IMR-90 (cell line): Measurements from ENCODE around the gene OR2T4. TPM values are rescaled to one million over a fixed set of nuclear protein-coding genes. Genes with fewer than 3 reads are reported as not detected.

Source experiments
- ATAC-seq: fragments of 200-7000 bp; cut with Tn5 transposase; 2 replicates; pipeline ENCODE4 v1.9.1; 2020; ENCODE audit warnings: low read depth, mild to moderate bottlenecking, moderate library complexity
- BruUV-seq: library from RNA; stranded (reverse); fragments of 400-500 nt; replicated peaks from 2 replicates; lab custom pipeline; 2021; lab: Mats Ljungman, UMichigan
- CTCF ChIA-PET: fragments of 300-600 bp; formaldehyde crosslinking; extraction: SDS; loops from one replicate; lab custom pipeline; 2021; ENCODE audit warnings: antibody characterized with exemption; lab: Yijun Ruan, JAX
- POLR2A ChIA-PET: fragments of 300-600 bp; sonication (Branson Sonifier 250); formaldehyde crosslinking; loops from one replicate; lab custom pipeline; 2022; ENCODE audit warnings: antibody characterized with exemption; ENCODE audit not compliant: unreplicated experiment; lab: Charles Lee
- DNase-seq: peaks from one replicate; pipeline ENCODE4 v3.0.0; 2013
- H2AFZ ChIP-seq: replicated peaks from 2 replicates; pipeline ENCODE3; 2013; ENCODE audit warnings: low read length, mild to moderate bottlenecking; ENCODE audit not compliant: poor library complexity
- H2AK5ac ChIP-seq: 2 replicates; pipeline ENCODE4 v1.6.1; 2013; ENCODE audit warnings: low read depth, low read length, inconsistent platforms
- H2AK9ac ChIP-seq: replicated peaks from 2 replicates; pipeline ENCODE3; 2013; ENCODE audit warnings: mild to moderate bottlenecking, low read depth, low read length, moderate library complexity; ENCODE audit not compliant: poor library complexity
- H2BK120ac ChIP-seq: 2 replicates; pipeline ENCODE4 v1.6.1; 2013; ENCODE audit warnings: low read depth, low read length, inconsistent platforms
- H2BK15ac ChIP-seq: 3 replicates; pipeline ENCODE4 v1.6.1; 2013; ENCODE audit warnings: low read depth, low read length, inconsistent platforms
- H2BK20ac ChIP-seq: 2 replicates; pipeline ENCODE4 v1.6.1; 2013; ENCODE audit warnings: low read depth, mild to moderate bottlenecking, inconsistent platforms, low read length, moderate library complexity
- H2BK5ac ChIP-seq: 2 replicates; pipeline ENCODE4 v1.6.1; 2013; ENCODE audit warnings: mild to moderate bottlenecking, low read depth, low read length, inconsistent platforms; ENCODE audit not compliant: poor library complexity, severe bottlenecking
- H3K14ac ChIP-seq: replicated peaks from 2 replicates; pipeline ENCODE4 v1.6.1; 2013; ENCODE audit warnings: low read depth, low read length, inconsistent platforms
- H3K18ac ChIP-seq: 2 replicates; pipeline ENCODE4 v1.6.1; 2013; ENCODE audit warnings: low read depth, low read length, control low read depth
- H3K23ac ChIP-seq: 2 replicates; pipeline ENCODE4 v1.6.1; 2013; ENCODE audit warnings: low read depth, low read length, inconsistent platforms
- H3K27ac ChIP-seq: 2 replicates; pipeline ENCODE4 v1.5.1; 2013; ENCODE audit warnings: mild to moderate bottlenecking, control low read depth, low read length; ENCODE audit not compliant: insufficient read depth
- H3K27me3 ChIP-seq: 2 replicates; pipeline ENCODE4 v1.6.1; 2013; ENCODE audit warnings: low read length; ENCODE audit not compliant: control insufficient read depth, insufficient read depth
- H3K36me3 ChIP-seq: 2 replicates; pipeline ENCODE4 v1.6.1; 2013; ENCODE audit warnings: low read length, mixed read lengths; ENCODE audit not compliant: control insufficient read depth, insufficient read depth
- H3K4ac ChIP-seq: 2 replicates; pipeline ENCODE4 v1.6.1; 2013; ENCODE audit warnings: low read depth, low read length, inconsistent platforms
- H3K4me1 ChIP-seq: 2 replicates; pipeline ENCODE4 v1.6.1; 2013; ENCODE audit warnings: low read length, mixed read lengths; ENCODE audit not compliant: control insufficient read depth, insufficient read depth
- H3K4me2 ChIP-seq: 2 replicates; pipeline ENCODE4 v1.6.1; 2013; ENCODE audit warnings: low read depth, mild to moderate bottlenecking, control low read depth, low read length, moderate library complexity
- H3K4me3 ChIP-seq: 2 replicates; pipeline ENCODE4 v1.5.1; 2013; ENCODE audit warnings: low read depth, mild to moderate bottlenecking, control low read depth, low read length, moderate library complexity; ENCODE audit not compliant: insufficient read depth
- H3K56ac ChIP-seq: 2 replicates; pipeline ENCODE4 v1.6.1; 2013; ENCODE audit warnings: low read length, inconsistent platforms; ENCODE audit not compliant: insufficient read depth; ENCODE audit errors: extremely low read depth
- H3K79me1 ChIP-seq, 2 experiments: 2 replicates each; pipeline ENCODE4 v1.6.1; 2013; ENCODE audit warnings: low read length in 2 of 2, inconsistent platforms in 1 of 2, low read depth in 1 of 2
- H3K9ac ChIP-seq: 2 replicates; pipeline ENCODE4 v1.6.1; 2013; ENCODE audit warnings: low read depth, low read length, control low read depth
- H3K9me1 ChIP-seq: 2 replicates; pipeline ENCODE4 v1.6.1; 2013; ENCODE audit warnings: low read length, inconsistent platforms; ENCODE audit not compliant: insufficient read depth
- H3K9me3 ChIP-seq: 2 replicates; pipeline ENCODE4 v1.6.1; 2013; ENCODE audit warnings: low read length; ENCODE audit not compliant: control insufficient read depth, insufficient read depth
- H4K20me1 ChIP-seq: 2 replicates; pipeline ENCODE4 v1.6.1; 2013; ENCODE audit warnings: low read length, inconsistent platforms; ENCODE audit not compliant: insufficient read depth
- H4K5ac ChIP-seq: 2 replicates; pipeline ENCODE4 v1.6.1; 2013; ENCODE audit warnings: mild to moderate bottlenecking, low read depth, low read length, control low read depth
- H4K8ac ChIP-seq, 2 experiments: 2 replicates each; pipeline ENCODE4 v1.6.1; 2013; ENCODE audit warnings: low read depth in 2 of 2, low read length in 2 of 2, control low read depth in 1 of 2, inconsistent platforms in 1 of 2
- H4K91ac ChIP-seq: 2 replicates; pipeline ENCODE4 v1.6.1; 2013; ENCODE audit warnings: low read depth, low read length, inconsistent platforms; ENCODE audit not compliant: insufficient read depth
- CEBPB ChIP-seq: IDR thresholded peaks from 2 replicates; pipeline ENCODE4 v1.6.1; 2012; ENCODE audit warnings: low read depth, low read length, improper control_type of control experiment
- CHD1 ChIP-seq: IDR thresholded peaks from 2 replicates; pipeline ENCODE4 v1.6.1; 2012; ENCODE audit warnings: low read depth, low read length, improper control_type of control experiment
- MXI1 ChIP-seq: IDR thresholded peaks from 2 replicates; pipeline ENCODE4 v1.6.1; 2012; ENCODE audit warnings: low read depth, mild to moderate bottlenecking, low read length, moderate library complexity, borderline replicate concordance
- NFE2L2 ChIP-seq: fragments of 150-350 bp; IDR thresholded peaks from 2 replicates; pipeline ENCODE4 v1.6.1; 2016; ENCODE audit warnings: low read depth, mild to moderate bottlenecking, low read length
- RAD21 ChIP-seq: IDR thresholded peaks from 2 replicates; pipeline ENCODE4 v1.6.1; 2012; ENCODE audit warnings: low read length, improper control_type of control experiment
- RCOR1 ChIP-seq: IDR thresholded peaks from 2 replicates; pipeline ENCODE4 v1.6.1; 2012; ENCODE audit warnings: mild to moderate bottlenecking, low read length, improper control_type of control experiment; ENCODE audit not compliant: insufficient replicate concordance
- SMC3 ChIP-seq: fragments of 150-350 bp; IDR thresholded peaks from 2 replicates; pipeline ENCODE4 v1.6.1; 2016; ENCODE audit warnings: low read depth, mild to moderate bottlenecking, antibody characterized with exemption, low read length, moderate library complexity
- WGBS, 2 experiments: methylation state at CpG; one replicate each; pipeline versions ENCODE4 v1.1.5 to v1.1.7; 2013; ENCODE audit warnings: missing lambda C conversion rate in 2 of 2; ENCODE audit not compliant: insufficient read length in 1 of 2; ENCODE audit errors: extremely low coverage in 2 of 2; 5-methylcytosine and 5-hydroxymethylcytosine counted together
- dilution Hi-C: fragments of 300-500 bp; cut with HindIII; formaldehyde crosslinking; loops from one replicate; pipeline ENCODE4 v1.14.3; 2018; ENCODE audit warnings: low sequenced_read_pairs; ENCODE audit not compliant: unreplicated experiment
- in situ Hi-C: fragments of 300-500 bp; cut with MboI; formaldehyde crosslinking; loops from 3 replicates; pipeline ENCODE4 v1.14.3; 2019; ENCODE audit warnings: low sequenced_read_pairs, inconsistent platforms, mixed read lengths
- intact Hi-C: fragments of 100-400 bp; cut with micrococcal nuclease; formaldehyde crosslinking; loops from 2 replicates; pipeline ENCODE4 v1.10.0; 2022
- polyA plus RNA-seq, 3 experiments: library from polyadenylated mRNA; depleted of rRNA; stranded (reverse); fragments of >200 nt; gene quantifications; 2 replicates each; pipeline ENCODE4 v1.2.3, GENCODE V29; 2012; ENCODE audit warnings: low replicate concordance in 1 of 3
- total RNA-seq: library from RNA; depleted of rRNA; stranded (reverse); fragments of >200 nt; gene quantifications from 2 replicates; pipeline ENCODE4 v1.2.3, GENCODE V29; 2012
- TF ChIP-seq, protein P1 (sequence below): conservative IDR thresholded peaks from 2 replicates; pipeline ENCODE4 v1.5.1; 2012; ENCODE audit warnings: mild to moderate bottlenecking, low read depth, low read length, improper control_type of control experiment

Gene OR2T4
- total and polyA plus RNA-seq, 2 of the 4 experiments (the other 2 are of a cell fraction): not detected

DNA sequence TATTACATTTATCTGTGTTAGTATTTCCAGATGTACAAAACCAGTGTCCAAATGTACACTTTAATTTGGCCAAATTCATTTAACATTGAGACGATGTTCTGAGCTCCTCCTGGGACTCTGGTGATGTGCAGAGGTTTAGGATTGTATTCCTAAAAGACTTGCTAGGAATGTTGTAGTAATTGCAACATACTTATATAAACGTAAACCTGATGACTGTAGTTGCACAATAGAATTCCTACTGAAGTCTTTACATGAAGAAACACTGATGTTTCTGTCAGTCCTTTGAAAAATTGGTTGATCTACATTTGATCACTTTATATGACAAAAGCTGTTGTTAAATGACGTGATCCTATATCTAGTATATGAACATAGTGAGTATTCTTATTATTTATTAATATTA lies 18.0 kb upstream of the OR2T4 start:
- no peak overlapping the region for H3K56ac ChIP-seq
- no peak overlapping the region for H4K5ac ChIP-seq
- H3K79me1 ChIP-seq: no peaks in the 10 kb centered on the region
- H2BK20ac ChIP-seq: no peak overlapping the region
- no peak overlapping the region for H2AFZ ChIP-seq
- BruUV-seq: no TSS peak
- H4K8ac ChIP-seq: no peak overlapping the region
- H2BK15ac ChIP-seq: no peak overlapping the region
- no peak overlapping the region for H3K14ac ChIP-seq
- H3K36me3 ChIP-seq: no peaks in the 10 kb centered on the region
- H3K18ac ChIP-seq: no peak overlapping the region
- H3K9ac ChIP-seq: no peak overlapping the region
- no peak for ATAC-seq
- TF ChIP-seq RCOR1 (no peak), CEBPB (peak; percentile 25; the same call in 1 of the 2 replicates), CHD1 (no peak), SMC3 (no peak), RAD21 (no peak), NFE2L2 (no peak), MXI1 (no peak)
- TF ChIP-seq, protein P1, sequence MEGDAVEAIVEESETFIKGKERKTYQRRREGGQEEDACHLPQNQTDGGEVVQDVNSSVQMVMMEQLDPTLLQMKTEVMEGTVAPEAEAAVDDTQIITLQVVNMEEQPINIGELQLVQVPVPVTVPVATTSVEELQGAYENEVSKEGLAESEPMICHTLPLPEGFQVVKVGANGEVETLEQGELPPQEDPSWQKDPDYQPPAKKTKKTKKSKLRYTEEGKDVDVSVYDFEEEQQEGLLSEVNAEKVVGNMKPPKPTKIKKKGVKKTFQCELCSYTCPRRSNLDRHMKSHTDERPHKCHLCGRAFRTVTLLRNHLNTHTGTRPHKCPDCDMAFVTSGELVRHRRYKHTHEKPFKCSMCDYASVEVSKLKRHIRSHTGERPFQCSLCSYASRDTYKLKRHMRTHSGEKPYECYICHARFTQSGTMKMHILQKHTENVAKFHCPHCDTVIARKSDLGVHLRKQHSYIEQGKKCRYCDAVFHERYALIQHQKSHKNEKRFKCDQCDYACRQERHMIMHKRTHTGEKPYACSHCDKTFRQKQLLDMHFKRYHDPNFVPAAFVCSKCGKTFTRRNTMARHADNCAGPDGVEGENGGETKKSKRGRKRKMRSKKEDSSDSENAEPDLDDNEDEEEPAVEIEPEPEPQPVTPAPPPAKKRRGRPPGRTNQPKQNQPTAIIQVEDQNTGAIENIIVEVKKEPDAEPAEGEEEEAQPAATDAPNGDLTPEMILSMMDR: no peak
- H4K91ac ChIP-seq: no peak overlapping the region
- dilution Hi-C loops: no loop called here
- in situ Hi-C loops: no loop called here
- no peak overlapping the region for H3K27ac ChIP-seq
- no peak overlapping the region for H2AK5ac ChIP-seq
- no peak overlapping the region for H3K4ac ChIP-seq
- DNase-seq: no peak
- ChIA-PET CTCF (no interaction called here), POLR2A (no interaction called here)
- intact Hi-C loops: no loop called here
- no peak overlapping the region for H3K4me2 ChIP-seq
- no peaks in the 10 kb centered on the region for H3K9me1 ChIP-seq
- no CpG with 5 or more reads among the region's 3 CpGs for WGBS, 2 experiments
- no peaks in the 10 kb centered on the region for H3K4me1 ChIP-seq
- no peak overlapping the region for H2BK5ac ChIP-seq
- H3K23ac ChIP-seq: no peak overlapping the region
- H3K27me3 ChIP-seq: no peaks in the 10 kb centered on the region
- H2BK120ac ChIP-seq: no peak overlapping the region
- no peaks in the 10 kb centered on the region for H4K20me1 ChIP-seq
- no peaks in the 10 kb centered on the region; the same call in none of the 2 replicates for H3K9me3 ChIP-seq
- H3K4me3 ChIP-seq: no peak overlapping the region
- H2AK9ac ChIP-seq: no peak overlapping the region
